ENCODE results near the gene MTSS2.

The MTSS2 gene

GRCh38 chr16:70699696-70700095, 13.8 kb upstream of the MTSS2 start:
- DNase-seq (ENCODE audit: low read depth in 2 of 2), result no peak

- DNase-seq (ENCODE audit: low read depth in 2 of 2), result no peak
Observed at GRCh38 chr16:70698901-70699300, 13.0 kb upstream of the MTSS2 start.

GRCh38 chr16:70697594-70698170, 11.8 kb upstream of the MTSS2 start:
- no peak for DNase-seq (ENCODE audit: low read depth in 2 of 2)

GRCh38 chr16:70696952-70697593, 11.2 kb upstream of the MTSS2 start:
- no peak for DNase-seq (ENCODE audit: low read depth in 2 of 2)

GRCh38 chr16:70696355-70696754, 10.5 kb upstream of the MTSS2 start:
- DNase-seq (ENCODE audit: low read depth in 2 of 2), result no peak

GRCh38 chr16:70695331-70696070, 9.6 kb upstream of the MTSS2 start:
- DNase-seq (ENCODE audit: low read depth in 2 of 2), result no peak

GRCh38 chr16:70694868-70695218, 9.0 kb upstream of the MTSS2 start:
- no peak for DNase-seq (ENCODE audit: low read depth in 2 of 2)

- DNase-seq (ENCODE audit: low read depth in 2 of 2), result no peak
Observed at GRCh38 chr16:70694088-70694867, 8.4 kb upstream of the MTSS2 start.

- DNase-seq (ENCODE audit: low read depth in 2 of 2), result no peak
Observed at GRCh38 chr16:70692873-70693671, 7.2 kb upstream of the MTSS2 start.

- DNase-seq (ENCODE audit: low read depth in 2 of 2), result no peak
Observed at GRCh38 chr16:70692130-70692872, 6.4 kb upstream of the MTSS2 start.

- no peak for DNase-seq (ENCODE audit: low read depth in 2 of 2)
Observed at GRCh38 chr16:70691223-70692129, 5.6 kb upstream of the MTSS2 start.

GRCh38 chr16:70689970-70690891, 4.4 kb upstream of the MTSS2 start:
- no peak for DNase-seq (ENCODE audit: low read depth in 2 of 2)

- no peak for DNase-seq (ENCODE audit: low read depth in 2 of 2)
Observed at GRCh38 chr16:70689035-70689969, 3.4 kb upstream of the MTSS2 start.

- no peak for DNase-seq (ENCODE audit: low read depth in 2 of 2)
Observed at GRCh38 chr16:70688246-70688742, 2.4 kb upstream of the MTSS2 start.

- no peak for DNase-seq (ENCODE audit: low read depth in 2 of 2)
Observed at GRCh38 chr16:70687671-70688245, 1.9 kb upstream of the MTSS2 start.

- no peak for DNase-seq (ENCODE audit: low read depth in 2 of 2)
Observed at GRCh38 chr16:70687102-70687511, 1.3 kb upstream of the MTSS2 start.
